Esophagus squamous epithelium (tissue), 5 donors: ENCODE measurements around the gene LIMS2. TPM values are rescaled to one million over a fixed set of nuclear protein-coding genes. Genes with fewer than 3 reads are reported as not detected.

Experiments used
- DNase-seq: peaks from one replicate; lab custom pipeline; 2025; lab: John Stamatoyannopoulos, UW
- H3K27ac ChIP-seq, 4 donors: fragments of 200-600 bp; sonication (generic); one replicate each; pipeline ENCODE4 v1.5.1; 2016 to 2019; ENCODE audit warnings: mild to moderate bottlenecking in 1 of 4
- H3K27me3 ChIP-seq, 4 donors: fragments of 200-600 bp; sonication (generic); 1 replicate in 3 of 4; 2 replicates in 1 of 4; pipeline versions ENCODE4 v1.5.1 to v1.6.0; 2017 to 2021; ENCODE audit warnings: antibody characterized with exemption in 1 of 4
- H3K36me3 ChIP-seq, 3 donors: fragments of 200-600 bp; sonication (generic); one replicate each; pipeline ENCODE4 v1.5.1; 2016 to 2019
- H3K4me1 ChIP-seq, 3 donors: fragments of 200-600 bp; sonication (generic); one replicate each; pipeline ENCODE4 v1.5.1; 2017 to 2019
- H3K4me3 ChIP-seq, 4 donors: fragments of 200-600 bp; sonication (generic); 1 replicate in 3 of 4; 2 replicates in 1 of 4; pipeline ENCODE4 v1.5.1; 2016 to 2019; ENCODE audit warnings: mild to moderate bottlenecking in 2 of 4, moderate library complexity in 1 of 4
- H3K9me3 ChIP-seq, 3 donors: fragments of 200-600 bp; sonication (generic); one replicate each; pipeline ENCODE4 v1.5.1; 2016 to 2019
- POLR2A ChIP-seq, 4 donors: fragments of 450-650 bp; IDR thresholded peaks; one replicate each; pipeline ENCODE4 v1.6.1; 2017; ENCODE audit warnings: antibody characterized with exemption in 4 of 4, mild to moderate bottlenecking in 4 of 4, moderate library complexity in 3 of 4
- WGBS, 2 donors: methylation state at CpG; one replicate each; pipeline ENCODE4 v1.1.5; 2018; 5-methylcytosine and 5-hydroxymethylcytosine counted together
- intact Hi-C: fragments of 100-400 bp; cut with DNase I; formaldehyde crosslinking; loops from one replicate; pipeline ENCODE4 v1.15.0; 2022
- total RNA-seq, 4 donors: library from RNA; depleted of rRNA; stranded (reverse); fragments of >200 nt; gene quantifications; one replicate each; pipeline ENCODE4 v1.1.0, GENCODE V29; 2016
- TF ChIP-seq, protein P1 (sequence below), 6 experiments: fragments of 450-650 bp in 4 of 6; fragments of 200-600 bp in 2 of 6; sonication (generic) in 2 of 6; IDR thresholded peaks; one replicate each; pipeline ENCODE4 v1.5.1; 2016 to 2019; ENCODE audit warnings: antibody characterized with exemption in 6 of 6, mild to moderate bottlenecking in 4 of 6, moderate library complexity in 4 of 6
- donor health status: DM: yes; HTN: yes; CAD: no.

LIMS2 gene
- total RNA-seq, 4 donors from 2014 or later: 2.4 to 29.6 (median 5.9) TPM

DNA sequence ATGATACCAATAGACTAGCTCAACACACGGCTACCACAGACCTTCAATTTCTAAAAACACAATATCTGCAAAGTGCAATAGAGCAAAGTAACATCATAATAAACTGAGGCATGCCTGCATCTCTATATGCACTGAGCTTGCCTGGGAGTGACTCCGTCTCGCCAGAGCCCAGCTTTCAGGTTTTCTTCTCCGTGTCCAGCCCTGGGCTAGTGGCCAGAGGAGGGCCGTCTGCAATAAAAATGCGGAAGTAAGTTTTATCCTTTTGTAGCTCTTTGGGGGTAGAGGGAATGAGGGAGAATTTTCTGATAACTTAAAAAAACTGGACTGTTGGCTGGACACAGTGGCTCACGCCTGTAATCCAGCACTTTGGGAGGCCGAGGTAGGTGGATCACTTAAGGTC lies 70.3 kb downstream of the LIMS2 start:
- H3K4me3 ChIP-seq: no peak overlapping the region
- H3K27me3 ChIP-seq: no peaks in the 10 kb centered on the region
- peaks cover 0 to 10% (median 0%) of the 10 kb centered on the region in 3 donors for H3K9me3 ChIP-seq
- H3K4me1 ChIP-seq: no peaks in the 10 kb centered on the region
- 86 to 88% methylated on average over 8 of the region's 8 CpGs for WGBS, 2 donors
- no peak overlapping the region for H3K27ac ChIP-seq
- no peak for TF ChIP-seq POLR2A (IDR thresholded peaks at IDR 0.05)
- TF ChIP-seq, protein P1, sequence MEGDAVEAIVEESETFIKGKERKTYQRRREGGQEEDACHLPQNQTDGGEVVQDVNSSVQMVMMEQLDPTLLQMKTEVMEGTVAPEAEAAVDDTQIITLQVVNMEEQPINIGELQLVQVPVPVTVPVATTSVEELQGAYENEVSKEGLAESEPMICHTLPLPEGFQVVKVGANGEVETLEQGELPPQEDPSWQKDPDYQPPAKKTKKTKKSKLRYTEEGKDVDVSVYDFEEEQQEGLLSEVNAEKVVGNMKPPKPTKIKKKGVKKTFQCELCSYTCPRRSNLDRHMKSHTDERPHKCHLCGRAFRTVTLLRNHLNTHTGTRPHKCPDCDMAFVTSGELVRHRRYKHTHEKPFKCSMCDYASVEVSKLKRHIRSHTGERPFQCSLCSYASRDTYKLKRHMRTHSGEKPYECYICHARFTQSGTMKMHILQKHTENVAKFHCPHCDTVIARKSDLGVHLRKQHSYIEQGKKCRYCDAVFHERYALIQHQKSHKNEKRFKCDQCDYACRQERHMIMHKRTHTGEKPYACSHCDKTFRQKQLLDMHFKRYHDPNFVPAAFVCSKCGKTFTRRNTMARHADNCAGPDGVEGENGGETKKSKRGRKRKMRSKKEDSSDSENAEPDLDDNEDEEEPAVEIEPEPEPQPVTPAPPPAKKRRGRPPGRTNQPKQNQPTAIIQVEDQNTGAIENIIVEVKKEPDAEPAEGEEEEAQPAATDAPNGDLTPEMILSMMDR (IDR thresholded peaks at IDR 0.05): no peak
- no peak for DNase-seq
- H3K36me3 ChIP-seq: no peaks in the 10 kb centered on the region
- intact Hi-C loops: no loop called here

DNA sequence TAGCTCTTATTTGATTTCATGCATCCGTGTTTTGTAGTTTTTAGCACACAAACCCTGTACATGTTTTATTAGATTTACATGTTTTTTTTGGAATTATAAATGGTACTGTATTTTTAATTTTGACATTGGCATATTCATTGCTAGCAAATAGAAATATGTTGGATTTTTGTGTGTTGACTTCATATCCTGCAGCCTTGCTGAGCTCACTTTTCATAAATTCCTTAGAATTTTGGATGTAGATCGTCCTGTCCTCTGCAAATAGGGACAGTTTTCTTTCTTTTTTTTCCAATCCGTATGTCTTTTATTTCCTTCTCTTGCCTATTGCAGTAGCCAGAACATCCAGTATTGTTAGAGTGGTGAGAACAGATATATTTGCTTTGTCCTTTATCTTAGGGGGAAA lies 76.1 kb downstream of the LIMS2 start:
- Histone ChIP-seq H3K4me3 (no peak overlapping the region), H3K27ac (no peak overlapping the region), H3K4me1 (no peaks in the 10 kb centered on the region), H3K27me3 (peaks cover 0 to 3% (median 0%) of the 10 kb centered on the region in 4 donors), H3K9me3 (peaks cover 0 to 10% (median 0%) of the 10 kb centered on the region in 3 donors), H3K36me3 (no peaks in the 10 kb centered on the region)
- DNase-seq: no peak
- 62 to 73% methylated on average over 3 of the region's 3 CpGs for WGBS, 2 donors
- TF ChIP-seq, protein P1 (IDR thresholded peaks at IDR 0.05): no peak
- no peak for TF ChIP-seq POLR2A (IDR thresholded peaks at IDR 0.05)
- intact Hi-C loops: no loop called here

- H3K4me3 ChIP-seq: no peak overlapping the region
- DNase-seq: no peak
- H3K9me3 ChIP-seq: peaks cover 0 to 10% (median 0%) of the 10 kb centered on the region in 3 donors
- peaks cover 0 to 3% (median 0%) of the 10 kb centered on the region in 4 donors for H3K27me3 ChIP-seq
- WGBS, 2 donors: 89 to 91% methylated on average over 3 of the region's 3 CpGs
- H3K4me1 ChIP-seq: no peaks in the 10 kb centered on the region
- H3K36me3 ChIP-seq: no peaks in the 10 kb centered on the region
- intact Hi-C loops: no loop called here
- TF ChIP-seq, protein P1 (IDR thresholded peaks at IDR 0.05): no peak
- TF ChIP-seq POLR2A (IDR thresholded peaks at IDR 0.05): no peak
- no peak overlapping the region for H3K27ac ChIP-seq
Observed at GRCh38 chr2:127598711-127599110, 76.6 kb downstream of the LIMS2 start.

DNA sequence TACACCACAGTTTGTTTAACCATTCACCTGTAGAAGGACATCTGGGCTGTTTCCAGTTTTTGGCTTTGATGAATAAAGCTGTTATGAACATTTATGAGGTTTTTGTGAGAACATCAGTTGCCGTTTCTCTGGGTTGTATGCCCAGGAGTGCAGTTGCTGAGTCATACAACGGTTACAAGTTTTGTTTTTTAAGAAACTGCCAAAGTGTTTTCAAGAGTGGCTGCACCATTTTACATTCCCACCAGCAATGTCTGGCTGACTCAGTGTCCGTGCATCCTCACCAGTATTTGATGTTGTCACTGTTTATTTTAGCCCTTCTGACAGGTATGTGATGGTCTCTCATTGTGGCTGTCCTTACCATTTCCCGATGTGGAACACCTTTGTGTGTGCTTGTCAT lies 77.3 kb downstream of the LIMS2 start:
- 39 to 47% methylated on average over 4 of the region's 4 CpGs for WGBS, 2 donors
- peaks cover 0 to 3% (median 0%) of the 10 kb centered on the region in 4 donors for H3K27me3 ChIP-seq
- TF ChIP-seq POLR2A (IDR thresholded peaks at IDR 0.05): no peak
- TF ChIP-seq, protein P1 (IDR thresholded peaks at IDR 0.05): no peak
- no peaks in the 10 kb centered on the region for H3K36me3 ChIP-seq
- intact Hi-C loops: no loop called here
- H3K4me1 ChIP-seq: no peaks in the 10 kb centered on the region
- peaks cover 0 to 4% (median 0%) of the 10 kb centered on the region in 3 donors for H3K9me3 ChIP-seq
- no peak overlapping the region for H3K4me3 ChIP-seq
- no peak overlapping the region for H3K27ac ChIP-seq
- no peak for DNase-seq

DNA sequence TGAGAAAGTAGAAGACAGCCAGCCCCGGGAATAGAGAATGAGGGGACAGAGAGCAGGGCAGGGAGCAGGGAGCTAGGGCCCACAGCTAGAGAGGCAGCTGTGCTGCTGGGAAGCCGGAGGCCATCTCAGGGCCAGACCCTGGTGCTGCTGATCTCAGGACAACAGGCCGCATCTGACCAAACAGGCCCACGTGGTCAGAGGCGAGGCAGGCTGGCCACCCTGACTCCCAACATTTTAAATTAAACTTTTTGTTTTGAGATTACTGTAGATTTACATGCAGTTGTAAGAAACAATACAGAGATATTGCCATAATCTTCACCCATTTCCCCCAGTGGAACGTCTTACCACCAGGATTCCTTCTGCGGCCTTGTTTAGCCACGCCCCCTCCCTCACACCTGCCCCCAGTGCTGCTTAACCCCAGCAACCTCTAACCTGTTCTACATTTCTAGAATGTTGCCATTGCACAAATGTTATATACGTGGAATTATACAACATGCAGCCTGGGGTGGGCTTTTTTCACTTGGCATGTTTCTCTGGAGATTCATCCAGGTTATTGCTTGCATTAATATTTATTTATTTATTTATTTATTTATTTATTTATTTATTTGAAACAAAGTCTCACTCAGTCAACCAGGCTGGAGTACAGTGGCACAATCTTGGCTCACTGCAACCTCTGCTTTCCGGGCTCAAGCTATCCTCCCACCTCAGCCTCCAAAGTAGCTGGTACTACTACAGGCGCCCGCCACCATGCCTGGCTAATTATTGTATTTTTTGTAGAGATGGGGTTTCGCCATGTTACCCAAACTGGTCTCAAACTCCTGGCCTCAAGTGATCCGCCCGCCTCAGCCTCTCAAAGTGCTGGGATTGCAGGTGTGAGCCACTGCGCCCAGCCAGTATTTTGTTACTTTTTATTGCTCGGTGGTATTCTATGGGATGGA lies 78.0 kb downstream of the LIMS2 start:
- TF ChIP-seq, protein P1 (IDR thresholded peaks at IDR 0.05): no peak
- TF ChIP-seq POLR2A (IDR thresholded peaks at IDR 0.05): no peak
- Histone ChIP-seq H3K36me3 (no peaks in the 10 kb centered on the region), H3K27ac (no peak overlapping the region), H3K4me1 (no peaks in the 10 kb centered on the region), H3K4me3 (no peak overlapping the region), H3K9me3 (no peaks in the 10 kb centered on the region), H3K27me3 (peaks cover 0 to 3% (median 0%) of the 10 kb centered on the region in 4 donors)
- no peak for DNase-seq
- intact Hi-C loops: no loop called here
- WGBS, 2 donors: 86 to 89% methylated on average over 15 to 17 of the region's 17 CpGs
